ENCODE results near the gene FRMD4A.
A peak's percentile ranks its signal among the peaks of the same experiment; 100 is the strongest.
"Not testable (repeated sequence)": the region's sequence is repeated elsewhere in the genome, so short reads cannot be mapped to it uniquely, and the experiment has no call there.

The FRMD4A gene

GRCh38 chr10:13920031-13920430 is 410.7 kb downstream of the FRMD4A start:
- DNase-seq (ENCODE audit: low read depth, low spot score) = peak; percentile 18

- no peak for DNase-seq (ENCODE audit: low read depth, low spot score)
These were observed 412.9 kb downstream of the FRMD4A start for GRCh38 chr10:13917791-13918190.

GRCh38 chr10:13916384-13916947 is 414.3 kb downstream of the FRMD4A start:
- no peak for DNase-seq (ENCODE audit: low read depth, low spot score)

- peak; percentile 43 for DNase-seq (ENCODE audit: low read depth, low spot score)
These were observed 415.0 kb downstream of the FRMD4A start for GRCh38 chr10:13915710-13916109.

GRCh38 chr10:13913897-13914296 is 416.8 kb downstream of the FRMD4A start:
- DNase-seq (ENCODE audit: low read depth, low spot score) = no peak

GRCh38 chr10:13911821-13912520 is 418.8 kb downstream of the FRMD4A start:
- DNase-seq (ENCODE audit: low read depth, low spot score) = no peak

- no peak for DNase-seq (ENCODE audit: low read depth, low spot score)
These were observed 421.0 kb downstream of the FRMD4A start for GRCh38 chr10:13909516-13910258.

- DNase-seq (ENCODE audit: low read depth, low spot score) = no peak
These were observed 422.2 kb downstream of the FRMD4A start for GRCh38 chr10:13908475-13908874.

GRCh38 chr10:13907570-13907969 is 423.2 kb downstream of the FRMD4A start:
- DNase-seq (ENCODE audit: low read depth, low spot score) = no peak

- no peak for DNase-seq (ENCODE audit: low read depth, low spot score)
These were observed 425.4 kb downstream of the FRMD4A start for GRCh38 chr10:13905281-13905680.

- no peak for DNase-seq (ENCODE audit: low read depth, low spot score)
These were observed 426.7 kb downstream of the FRMD4A start for GRCh38 chr10:13904064-13904463.

GRCh38 chr10:13902868-13903587 is 427.7 kb downstream of the FRMD4A start:
- DNase-seq (ENCODE audit: low read depth, low spot score) = no peak

- no peak for DNase-seq (ENCODE audit: low read depth, low spot score)
These were observed 430.8 kb downstream of the FRMD4A start for GRCh38 chr10:13899941-13900340.

- DNase-seq (ENCODE audit: low read depth, low spot score) = not testable (repeated sequence)
These were observed 434.6 kb downstream of the FRMD4A start for GRCh38 chr10:13896146-13896545.

- DNase-seq (ENCODE audit: low read depth, low spot score) = no peak
These were observed 436.2 kb downstream of the FRMD4A start for GRCh38 chr10:13894412-13895093.

GRCh38 chr10:13893926-13894325 is 436.8 kb downstream of the FRMD4A start:
- DNase-seq (ENCODE audit: low read depth, low spot score) = no peak

GRCh38 chr10:13892871-13893270 is 437.9 kb downstream of the FRMD4A start:
- no peak for DNase-seq (ENCODE audit: low read depth, low spot score)

- DNase-seq (ENCODE audit: low read depth, low spot score) = peak; percentile 34
These were observed 438.7 kb downstream of the FRMD4A start for GRCh38 chr10:13892001-13892491.

- peak; percentile 71 for DNase-seq (ENCODE audit: low read depth, low spot score)
These were observed 439.4 kb downstream of the FRMD4A start for GRCh38 chr10:13891128-13892000.

Measured in astrocyte of the hippocampus (primary cell).